Hepatocyte (in vitro differentiated cells): Measurements from ENCODE around the gene EHMT2.

Source experiments
- EZH2phosphoT487 ChIP-seq: fragments of 200-600 bp; sonication (generic); IDR thresholded peaks from one replicate; pipeline ENCODE4 v1.6.1; 2018; ENCODE audit warnings: antibody characterized with exemption, mild to moderate bottlenecking, low read depth, moderate library complexity; ENCODE audit not compliant: unreplicated experiment, severe bottlenecking
- TF ChIP-seq, protein P1 (sequence below): fragments of 200-600 bp; sonication (generic); IDR thresholded peaks from 2 replicates; pipeline ENCODE4 v1.5.1; 2016; ENCODE audit warnings: antibody characterized with exemption, mild to moderate bottlenecking; ENCODE audit not compliant: poor library complexity

DNA sequence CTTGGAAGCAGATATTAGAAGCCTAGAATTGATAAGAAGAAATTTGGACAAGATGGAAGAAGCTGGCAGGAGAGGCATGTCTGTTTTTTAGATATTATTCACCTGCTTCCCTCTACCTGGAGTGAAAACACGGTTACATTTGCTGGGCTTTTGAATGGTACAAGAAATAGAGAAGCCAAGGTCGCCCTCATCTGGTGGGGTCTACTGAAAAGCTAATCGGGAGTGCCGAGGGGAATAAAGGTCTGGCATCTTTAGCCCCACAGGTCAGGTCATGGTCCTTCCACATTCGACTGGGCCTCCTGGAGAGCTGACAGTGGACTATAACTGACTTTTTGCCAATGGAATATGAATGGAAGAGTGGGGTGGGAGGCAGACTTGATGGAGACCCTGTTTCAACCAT, 25.4 kb upstream of the EHMT2 start:
- no peak for TF ChIP-seq EZH2phosphoT487
- TF ChIP-seq, protein P1, sequence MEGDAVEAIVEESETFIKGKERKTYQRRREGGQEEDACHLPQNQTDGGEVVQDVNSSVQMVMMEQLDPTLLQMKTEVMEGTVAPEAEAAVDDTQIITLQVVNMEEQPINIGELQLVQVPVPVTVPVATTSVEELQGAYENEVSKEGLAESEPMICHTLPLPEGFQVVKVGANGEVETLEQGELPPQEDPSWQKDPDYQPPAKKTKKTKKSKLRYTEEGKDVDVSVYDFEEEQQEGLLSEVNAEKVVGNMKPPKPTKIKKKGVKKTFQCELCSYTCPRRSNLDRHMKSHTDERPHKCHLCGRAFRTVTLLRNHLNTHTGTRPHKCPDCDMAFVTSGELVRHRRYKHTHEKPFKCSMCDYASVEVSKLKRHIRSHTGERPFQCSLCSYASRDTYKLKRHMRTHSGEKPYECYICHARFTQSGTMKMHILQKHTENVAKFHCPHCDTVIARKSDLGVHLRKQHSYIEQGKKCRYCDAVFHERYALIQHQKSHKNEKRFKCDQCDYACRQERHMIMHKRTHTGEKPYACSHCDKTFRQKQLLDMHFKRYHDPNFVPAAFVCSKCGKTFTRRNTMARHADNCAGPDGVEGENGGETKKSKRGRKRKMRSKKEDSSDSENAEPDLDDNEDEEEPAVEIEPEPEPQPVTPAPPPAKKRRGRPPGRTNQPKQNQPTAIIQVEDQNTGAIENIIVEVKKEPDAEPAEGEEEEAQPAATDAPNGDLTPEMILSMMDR = peak; percentile 13
